Mucosa of descending colon (tissue), 3 donors: ENCODE results near the gene CNTN4. TPM values are rescaled to one million over a fixed set of nuclear protein-coding genes. Genes with fewer than 3 reads are reported as not detected.

Source experiments
- ATAC-seq: fragments of 200-7000 bp; cut with Tn5 transposase; one replicate; pipeline ENCODE4 v1.9.1; 2020; ENCODE audit warnings: mild to moderate bottlenecking, moderate library complexity
- DNase-seq, 3 donors: peaks; one replicate each; pipeline ENCODE4 v3.0.0-alpha.2; 2020
- H3K36me3 ChIP-seq: fragments of 200-600 bp; one replicate; pipeline ENCODE4 v1.8.0; 2021; ENCODE audit warnings: low read depth, mild to moderate bottlenecking
- H3K4me1 ChIP-seq: fragments of 200-600 bp; one replicate; pipeline ENCODE4 v1.8.0; 2021; ENCODE audit warnings: low read depth, mild to moderate bottlenecking
- H3K4me3 ChIP-seq: fragments of 200-600 bp; one replicate; pipeline ENCODE4 v1.8.0; 2021; ENCODE audit warnings: mild to moderate bottlenecking
- H3K9me3 ChIP-seq: fragments of 200-600 bp; one replicate; pipeline ENCODE4 v1.8.0; 2021; ENCODE audit warnings: mild to moderate bottlenecking
- CTCF ChIP-seq: fragments of 200-600 bp; IDR thresholded peaks from one replicate; pipeline ENCODE4 v1.8.0; 2022; ENCODE audit warnings: antibody characterized with exemption, mild to moderate bottlenecking
- intact Hi-C, 2 donors: fragments of 100-400 bp; cut with DNase I in 1 of 2; cut with micrococcal nuclease in 1 of 2; formaldehyde crosslinking; loops; one replicate each; pipeline versions ENCODE4 v1.11.0 to v1.11.1; 2022; cut with DNase I, micrococcal nuclease
- total RNA-seq, 3 donors: library from RNA; stranded (reverse); fragmentation: NEBNext Ultra II Directional in 2 of 3; extraction: Animal tissue kit (Norgen Biotek cat#: 25700) in 2 of 3; gene quantifications; one replicate each; pipeline versions ENCODE4 v1.2.1 to v1.2.4, GENCODE V29; 2021 to 2023
- donor health status: DM: no; HTN: no; CAD: no; lungs with moderate emphysema.
- donor health status: DM: no; HTN: no; CAD: no.
- donor health status: DM: no; HTN: yes; CAD: no.

The CNTN4 gene
- total RNA-seq, 3 donors from 2014 or later = 7.8 to 41.1 (median 13.4) TPM

- Histone ChIP-seq H3K9me3 (no peaks in the 10 kb centered on the region), H3K36me3 (no peaks in the 10 kb centered on the region), H3K4me1 (no peaks in the 10 kb centered on the region), H3K4me3 (no peak overlapping the region)
- ATAC-seq = no peak
- DNase-seq = no peak
- TF ChIP-seq CTCF = no peak
- intact Hi-C loops = no loop called here
These were observed 484.4 kb downstream of the CNTN4 start for GRCh38 chr3:2583046-2583445.

GRCh38 chr3:2589336-2589969, 490.8 kb downstream of the CNTN4 start:
- Histone ChIP-seq H3K4me3 (no peak overlapping the region), H3K4me1 (no peaks in the 10 kb centered on the region), H3K36me3 (no peaks in the 10 kb centered on the region), H3K9me3 (no peaks in the 10 kb centered on the region)
- intact Hi-C loops = no loop called here
- DNase-seq (no peak), ATAC-seq (no peak)
- no peak for TF ChIP-seq CTCF

GRCh38 chr3:2595486-2595885, 496.8 kb downstream of the CNTN4 start:
- intact Hi-C loops = no loop called here
- no peak for ATAC-seq

GRCh38 chr3:2597615-2598014, 498.9 kb downstream of the CNTN4 start:
- no peak for TF ChIP-seq CTCF
- Histone ChIP-seq H3K4me3 (no peak overlapping the region), H3K4me1 (peaks cover 10% of the 10 kb centered on the region), H3K36me3 (no peaks in the 10 kb centered on the region), H3K9me3 (no peaks in the 10 kb centered on the region)
- peak in 1 of 3 donors; percentile 4 for DNase-seq
- intact Hi-C loops = no loop called here
- ATAC-seq = peak; percentile 77

More at GRCh38 chr3:2595486-2595885, 496.8 kb downstream of the CNTN4 start:
- TF ChIP-seq CTCF = no peak
- no peaks in the 10 kb centered on the region for H3K36me3 ChIP-seq
- no peak overlapping the region for H3K4me3 ChIP-seq
- DNase-seq = no peak
- peaks cover 10% of the 10 kb centered on the region for H3K4me1 ChIP-seq
- no peaks in the 10 kb centered on the region for H3K9me3 ChIP-seq

- Histone ChIP-seq H3K9me3 (no peaks in the 10 kb centered on the region), H3K36me3 (no peaks in the 10 kb centered on the region), H3K4me1 (peaks cover 10% of the 10 kb centered on the region), H3K4me3 (no peak overlapping the region)
- ATAC-seq (no peak), DNase-seq (no peak)
- intact Hi-C loops = no loop called here
- no peak for TF ChIP-seq CTCF
These were observed 500.8 kb downstream of the CNTN4 start for GRCh38 chr3:2599471-2599870.
